Stomach smooth muscle (tissue), 2 donors: ENCODE results near the gene BSPRY.
"Not testable (repeated sequence)": the region's sequence is repeated elsewhere in the genome, so short reads cannot be mapped to it uniquely, and the experiment has no call there.

Experiments used
- H3K27ac ChIP-seq: one replicate; pipeline ENCODE4 v1.7.0; 2013; ENCODE audit warnings: mild to moderate bottlenecking, low read length, inconsistent platforms
- H3K27me3 ChIP-seq, 2 donors: one replicate each; pipeline ENCODE4 v1.7.0; 2013; ENCODE audit warnings: low read length in 2 of 2; ENCODE audit not compliant: insufficient read depth in 2 of 2, control insufficient read depth in 1 of 2
- H3K36me3 ChIP-seq, 2 donors: one replicate each; pipeline ENCODE4 v1.7.0; 2013; ENCODE audit warnings: low read length in 2 of 2; ENCODE audit not compliant: control insufficient read depth in 2 of 2, insufficient read depth in 2 of 2
- H3K4me1 ChIP-seq: one replicate; pipeline ENCODE4 v1.7.0; 2013; ENCODE audit warnings: low read length; ENCODE audit not compliant: control insufficient read depth, insufficient read depth
- H3K4me3 ChIP-seq, 2 donors: one replicate each; pipeline ENCODE4 v1.7.0; 2013; ENCODE audit warnings: low read length in 2 of 2
- H3K9ac ChIP-seq, 2 donors: one replicate each; pipeline ENCODE4 v1.7.0; 2013; ENCODE audit warnings: low read length in 2 of 2, mild to moderate bottlenecking in 1 of 2
- H3K9me3 ChIP-seq, 2 donors: one replicate each; pipeline ENCODE4 v1.7.0; 2013; ENCODE audit warnings: low read length in 2 of 2; ENCODE audit not compliant: control insufficient read depth in 2 of 2
- donor health status: healthy.
- donor health status: Pancreatic carcinoma.

Gene BSPRY

DNA sequence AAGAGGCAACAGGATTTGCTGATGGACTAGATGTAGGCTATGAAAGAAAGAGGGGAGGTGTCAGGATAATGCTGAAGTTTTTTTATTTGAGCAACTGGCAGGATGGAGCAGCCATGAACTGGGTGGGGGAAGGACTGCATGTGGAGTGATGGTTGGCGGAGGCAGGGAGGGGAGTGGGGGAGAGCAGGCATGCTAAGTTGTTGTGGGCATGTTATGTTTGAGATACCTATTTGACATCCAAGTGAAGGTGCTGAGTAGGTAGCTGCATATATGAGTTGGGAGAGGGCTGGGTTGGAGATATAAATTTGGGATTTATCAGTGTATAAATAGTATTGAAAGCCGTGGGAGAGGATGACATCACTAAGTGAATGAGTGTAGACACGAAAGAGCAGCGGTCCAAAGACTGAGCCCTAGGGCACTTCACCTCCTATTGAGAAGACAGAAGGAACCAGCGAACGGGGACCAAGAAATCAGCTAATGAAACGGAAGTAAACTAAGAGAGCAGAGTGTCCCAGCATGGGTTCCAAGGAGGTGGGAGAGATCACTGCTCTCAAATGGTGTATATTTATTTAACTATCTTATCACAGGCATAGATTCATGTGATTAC, 7.4 kb downstream of the BSPRY start:
- H3K4me1 ChIP-seq: no peaks in the 10 kb centered on the region
- H3K9ac ChIP-seq: no peak overlapping the region
- H3K27me3 ChIP-seq: no peaks in the 10 kb centered on the region
- no peak overlapping the region for H3K4me3 ChIP-seq
- no peak overlapping the region for H3K27ac ChIP-seq
- no peaks in the 10 kb centered on the region for H3K9me3 ChIP-seq
- H3K36me3 ChIP-seq: no peaks in the 10 kb centered on the region

GRCh38 chr9:113359385-113359784, 10.0 kb downstream of the BSPRY start:
- Histone ChIP-seq H3K27ac (no peak overlapping the region), H3K4me1 (no peaks in the 10 kb centered on the region), H3K9me3 (no peaks in the 10 kb centered on the region), H3K36me3 (no peaks in the 10 kb centered on the region), H3K9ac (no peak overlapping the region), H3K27me3 (no peaks in the 10 kb centered on the region), H3K4me3 (no peak overlapping the region)

- Histone ChIP-seq H3K36me3 (no peaks in the 10 kb centered on the region), H3K4me1 (no peaks in the 10 kb centered on the region), H3K4me3 (no peak overlapping the region), H3K9me3 (no peaks in the 10 kb centered on the region), H3K9ac (no peak overlapping the region), H3K27me3 (no peaks in the 10 kb centered on the region), H3K27ac (no peak overlapping the region)
These were observed 11.0 kb downstream of the BSPRY start for GRCh38 chr9:113360242-113360842.

DNA sequence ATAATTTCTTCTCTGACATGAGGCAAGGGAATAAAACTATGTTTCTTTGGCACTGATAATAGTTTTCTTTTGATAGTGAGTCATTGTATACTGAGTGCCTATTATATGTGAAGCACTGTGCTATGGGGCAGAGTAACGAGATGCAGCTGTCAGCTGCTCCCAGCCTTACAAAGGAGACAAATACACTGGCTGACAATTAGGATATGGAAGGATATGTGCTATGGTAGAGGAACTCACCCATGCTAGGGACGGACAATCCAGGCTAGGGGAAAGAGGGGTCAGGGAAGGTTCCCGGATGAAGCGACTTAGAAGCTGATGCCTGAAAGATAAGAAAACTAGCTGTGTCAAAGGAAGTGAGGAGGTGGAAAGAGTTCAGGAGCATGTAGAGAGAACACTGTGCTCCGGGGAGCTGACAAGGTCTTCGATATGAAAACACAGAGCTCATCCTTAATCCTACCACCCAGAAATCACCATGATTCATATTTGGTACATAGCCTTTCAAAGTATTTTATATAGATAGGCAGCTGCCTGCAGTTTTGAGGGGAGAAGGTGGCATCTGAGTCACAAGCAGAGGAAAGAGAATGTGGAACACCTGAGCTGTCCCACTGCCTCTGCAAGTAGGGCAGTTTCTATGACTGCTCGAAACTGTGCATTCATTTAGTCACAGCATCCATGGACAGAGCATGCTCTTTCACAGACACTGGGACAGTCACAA, 12.1 kb downstream of the BSPRY start:
- H3K4me1 ChIP-seq: no peaks in the 10 kb centered on the region
- no peaks in the 10 kb centered on the region for H3K27me3 ChIP-seq
- H3K9ac ChIP-seq: no peak overlapping the region
- no peak overlapping the region for H3K27ac ChIP-seq
- H3K36me3 ChIP-seq: no peaks in the 10 kb centered on the region
- H3K4me3 ChIP-seq: no peak overlapping the region
- H3K9me3 ChIP-seq: no peaks in the 10 kb centered on the region

DNA sequence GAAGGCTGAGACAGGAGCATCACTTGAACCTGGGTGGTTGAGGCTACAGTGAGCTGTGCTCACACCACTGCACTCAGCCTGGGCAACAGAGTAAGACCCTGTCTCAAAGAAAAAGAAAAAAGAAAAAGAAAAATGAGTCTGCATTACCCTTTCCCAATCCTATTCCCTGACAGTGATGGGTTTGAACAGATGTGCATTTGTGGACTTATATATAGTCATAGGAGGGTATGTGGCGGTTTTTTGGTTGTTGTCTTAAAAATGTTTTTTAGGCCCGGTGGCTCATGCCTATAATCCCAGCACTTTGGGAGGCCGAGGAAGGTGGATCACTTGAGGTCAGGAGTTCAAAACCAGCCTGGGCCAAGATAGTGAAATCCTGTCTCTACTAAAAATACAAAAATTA, 14.0 kb downstream of the BSPRY start:
- Histone ChIP-seq H3K4me1 (no peaks in the 10 kb centered on the region), H3K27me3 (no peaks in the 10 kb centered on the region), H3K4me3 (no peak overlapping the region), H3K9me3 (no peaks in the 10 kb centered on the region), H3K36me3 (no peaks in the 10 kb centered on the region), H3K9ac (no peak overlapping the region), H3K27ac (no peak overlapping the region)

- Histone ChIP-seq H3K4me3 (no peak overlapping the region), H3K27me3 (no peaks in the 10 kb centered on the region), H3K27ac (no peak overlapping the region), H3K4me1 (no peaks in the 10 kb centered on the region), H3K36me3 (no peaks in the 10 kb centered on the region), H3K9ac (no peak overlapping the region), H3K9me3 (no peaks in the 10 kb centered on the region)
These were observed 15.6 kb downstream of the BSPRY start for GRCh38 chr9:113364951-113365350.

DNA sequence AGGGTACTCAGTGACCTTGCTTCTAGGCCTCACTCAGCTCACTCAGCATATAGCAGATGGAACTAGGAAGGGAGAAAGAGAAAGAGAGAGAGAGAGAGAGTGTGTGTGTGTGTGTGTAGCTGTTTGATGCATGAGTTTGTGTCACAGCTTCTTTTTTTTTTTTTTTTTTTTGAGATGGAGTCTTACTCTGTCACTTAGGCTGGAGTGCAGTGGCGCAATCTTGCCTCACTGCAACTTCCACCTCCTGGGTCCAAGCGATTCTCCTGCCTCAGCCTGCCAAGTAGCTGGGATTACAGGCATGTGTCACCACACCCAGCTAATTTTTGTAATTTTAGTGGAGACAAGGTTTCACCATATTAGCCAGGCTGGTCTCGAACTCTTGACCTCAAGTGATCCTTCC, 16.3 kb downstream of the BSPRY start:
- not testable (repeated sequence) for H3K27me3 ChIP-seq, H3K27ac ChIP-seq

DNA sequence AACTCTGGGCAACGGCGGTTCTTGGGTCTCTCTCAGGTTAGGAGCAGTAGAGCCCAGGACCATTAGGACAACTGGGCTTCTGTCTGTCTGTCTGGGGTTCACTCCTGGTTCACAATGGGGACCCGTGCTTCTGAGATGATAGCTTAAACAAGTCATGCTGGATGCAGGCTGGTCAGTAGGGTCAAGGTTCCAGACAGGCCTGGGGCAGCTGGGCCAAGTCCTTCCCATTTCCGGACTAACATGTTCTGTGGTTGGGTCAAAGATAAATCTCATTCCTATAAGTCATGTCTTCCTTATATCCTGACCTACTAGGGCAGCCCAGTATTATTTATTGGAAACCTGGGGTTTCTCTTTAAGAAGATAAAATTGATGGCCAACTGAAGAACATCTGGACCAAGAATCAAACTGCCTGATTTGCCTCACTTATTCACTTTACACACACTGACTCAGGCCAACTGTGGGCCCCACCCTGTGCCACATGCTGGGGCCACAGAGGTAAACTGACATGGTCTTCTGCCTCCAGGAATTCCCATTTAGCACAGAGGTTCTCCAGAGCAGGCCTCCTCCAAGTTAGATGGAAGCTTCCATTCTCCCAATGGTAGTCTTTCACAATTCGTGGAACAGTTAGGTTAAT, 19.1 kb downstream of the BSPRY start:
- no peak overlapping the region for H3K4me3 ChIP-seq
- no peak overlapping the region for H3K9ac ChIP-seq
- H3K27me3 ChIP-seq: no peaks in the 10 kb centered on the region
- H3K9me3 ChIP-seq: no peaks in the 10 kb centered on the region
- no peak overlapping the region for H3K27ac ChIP-seq
- no peaks in the 10 kb centered on the region for H3K4me1 ChIP-seq
- peaks cover 1 to 4% of the 10 kb centered on the region in 2 donors for H3K36me3 ChIP-seq

More for the DNA sequence above, 16.3 kb downstream of the BSPRY start:
- not testable (repeated sequence) for H3K9me3 ChIP-seq, H3K36me3 ChIP-seq, H3K4me1 ChIP-seq, H3K9ac ChIP-seq, H3K4me3 ChIP-seq

DNA sequence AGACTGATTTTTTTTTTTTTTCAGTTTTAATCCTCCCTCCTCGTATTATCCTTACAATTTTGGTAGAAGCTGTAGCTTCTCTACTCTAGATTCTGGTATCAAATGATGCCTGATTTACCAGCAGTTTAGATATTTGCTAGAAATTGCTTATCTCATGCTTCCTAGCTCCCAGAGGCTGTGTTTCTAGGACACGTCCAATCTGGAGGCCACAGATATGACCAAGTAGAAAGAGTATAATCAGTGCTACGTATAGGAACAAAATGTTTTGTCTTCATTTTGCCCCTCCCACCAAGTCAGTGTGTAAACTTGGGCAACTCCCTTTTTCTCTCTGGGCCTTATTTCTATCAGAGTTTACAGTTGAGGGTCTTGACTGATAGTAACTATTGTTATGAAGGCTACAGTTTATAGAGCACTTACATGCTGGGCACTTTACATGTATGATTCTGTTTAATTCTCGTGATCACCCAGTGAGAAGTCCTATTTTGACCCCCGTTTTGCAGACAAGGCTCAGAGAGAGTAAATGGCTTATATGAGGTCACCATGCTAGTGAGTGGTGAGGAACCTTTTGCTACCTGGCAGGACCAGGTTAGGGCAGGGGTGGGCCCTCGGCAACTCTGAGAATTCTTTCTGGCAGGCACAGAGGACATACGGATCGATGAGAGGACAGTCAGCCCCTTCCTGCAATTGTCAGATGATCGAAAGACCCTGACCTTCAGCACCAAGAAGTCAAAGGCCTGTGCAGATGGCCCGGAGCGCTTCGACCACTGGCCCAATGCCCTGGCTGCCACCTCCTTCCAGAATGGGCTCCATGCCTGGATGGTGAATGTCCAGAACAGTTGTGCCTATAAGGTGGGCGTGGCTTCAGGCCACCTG, 19.9 kb downstream of the BSPRY start:
- Histone ChIP-seq H3K36me3 (peaks cover 7 to 8% of the 10 kb centered on the region in 2 donors), H3K4me3 (no peak overlapping the region), H3K9me3 (no peaks in the 10 kb centered on the region), H3K4me1 (no peaks in the 10 kb centered on the region), H3K27me3 (no peaks in the 10 kb centered on the region), H3K27ac (no peak overlapping the region), H3K9ac (no peak overlapping the region)

GRCh38 chr9:113369855-113370140, 20.5 kb downstream of the BSPRY start:
- no peak overlapping the region for H3K4me3 ChIP-seq
- no peak overlapping the region for H3K9ac ChIP-seq
- H3K36me3 ChIP-seq: peaks cover 8 to 11% of the 10 kb centered on the region in 2 donors
- H3K27me3 ChIP-seq: no peaks in the 10 kb centered on the region
- no peaks in the 10 kb centered on the region for H3K4me1 ChIP-seq
- H3K27ac ChIP-seq: no peak overlapping the region
- no peaks in the 10 kb centered on the region for H3K9me3 ChIP-seq
